ENCODE measurements around the gene VIT. TPM values are rescaled to one million over a fixed set of nuclear protein-coding genes. Genes with fewer than 3 reads are reported as not detected.

VIT gene
- total RNA-seq, 1 donor from 2014 or later, result not detected

DNA sequence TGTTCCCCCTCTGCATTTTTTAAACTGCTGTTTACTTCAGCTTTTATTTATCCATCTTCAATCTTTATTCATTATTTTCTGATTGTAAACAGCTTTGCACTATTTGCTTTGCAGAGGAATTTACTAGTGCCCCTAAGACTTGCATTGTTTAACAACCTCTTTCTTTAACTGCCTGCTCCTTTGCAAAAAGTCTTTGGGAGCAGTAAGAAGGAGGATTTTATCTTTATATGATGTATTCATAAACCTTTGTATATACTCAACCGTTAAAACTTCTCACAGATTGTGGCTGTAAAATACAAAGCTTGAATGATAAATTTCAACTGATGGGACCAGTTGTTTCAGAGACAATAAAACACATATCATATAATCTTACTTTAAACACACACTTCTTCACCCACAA, 20.1 kb upstream of the VIT start:
- Histone ChIP-seq H3K4me3 (no peak overlapping the region), H3K9ac (no peak overlapping the region), H3K27ac (no peak overlapping the region), H3K9me3 (ENCODE audit: low read depth) (no peaks in the 10 kb centered on the region), H3K4me1 (no peaks in the 10 kb centered on the region), H3K36me3 (no peaks in the 10 kb centered on the region), H3K27me3 (no peaks in the 10 kb centered on the region), H3F3A (ENCODE audit: low read depth) (no peaks in the 10 kb centered on the region), H4K20me1 (ENCODE audit: low read depth) (no peaks in the 10 kb centered on the region), H3K4me2 (no peak overlapping the region), H3K79me2 (ENCODE audit: low read depth) (no peaks in the 10 kb centered on the region), H2AFZ (replicated peaks) (no peak overlapping the region)
- peaks cover 9% of the 10 kb centered on the region for H3K9me3 Mint-ChIP-seq
- no peak for DNase-seq (ENCODE audit: low spot score)
- no peak overlapping the region for H3K4me3 Mint-ChIP-seq
- H3K27me3 Mint-ChIP-seq (ENCODE audit: insufficient read depth, low read depth), result peaks cover 3% of the 10 kb centered on the region
- TF ChIP-seq, protein P1, sequence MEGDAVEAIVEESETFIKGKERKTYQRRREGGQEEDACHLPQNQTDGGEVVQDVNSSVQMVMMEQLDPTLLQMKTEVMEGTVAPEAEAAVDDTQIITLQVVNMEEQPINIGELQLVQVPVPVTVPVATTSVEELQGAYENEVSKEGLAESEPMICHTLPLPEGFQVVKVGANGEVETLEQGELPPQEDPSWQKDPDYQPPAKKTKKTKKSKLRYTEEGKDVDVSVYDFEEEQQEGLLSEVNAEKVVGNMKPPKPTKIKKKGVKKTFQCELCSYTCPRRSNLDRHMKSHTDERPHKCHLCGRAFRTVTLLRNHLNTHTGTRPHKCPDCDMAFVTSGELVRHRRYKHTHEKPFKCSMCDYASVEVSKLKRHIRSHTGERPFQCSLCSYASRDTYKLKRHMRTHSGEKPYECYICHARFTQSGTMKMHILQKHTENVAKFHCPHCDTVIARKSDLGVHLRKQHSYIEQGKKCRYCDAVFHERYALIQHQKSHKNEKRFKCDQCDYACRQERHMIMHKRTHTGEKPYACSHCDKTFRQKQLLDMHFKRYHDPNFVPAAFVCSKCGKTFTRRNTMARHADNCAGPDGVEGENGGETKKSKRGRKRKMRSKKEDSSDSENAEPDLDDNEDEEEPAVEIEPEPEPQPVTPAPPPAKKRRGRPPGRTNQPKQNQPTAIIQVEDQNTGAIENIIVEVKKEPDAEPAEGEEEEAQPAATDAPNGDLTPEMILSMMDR (IDR thresholded peaks at IDR 0.05), result no peak
- no peak for TF ChIP-seq EZH2phosphoT487 (IDR thresholded peaks at IDR 0.05)
- TF ChIP-seq EZH2 (IDR thresholded peaks at IDR 0.05), result no peak
- no peaks in the 10 kb centered on the region for H3K36me3 Mint-ChIP-seq
- H3K4me1 Mint-ChIP-seq, result no peaks in the 10 kb centered on the region
- no peak overlapping the region for H3K27ac Mint-ChIP-seq

DNA sequence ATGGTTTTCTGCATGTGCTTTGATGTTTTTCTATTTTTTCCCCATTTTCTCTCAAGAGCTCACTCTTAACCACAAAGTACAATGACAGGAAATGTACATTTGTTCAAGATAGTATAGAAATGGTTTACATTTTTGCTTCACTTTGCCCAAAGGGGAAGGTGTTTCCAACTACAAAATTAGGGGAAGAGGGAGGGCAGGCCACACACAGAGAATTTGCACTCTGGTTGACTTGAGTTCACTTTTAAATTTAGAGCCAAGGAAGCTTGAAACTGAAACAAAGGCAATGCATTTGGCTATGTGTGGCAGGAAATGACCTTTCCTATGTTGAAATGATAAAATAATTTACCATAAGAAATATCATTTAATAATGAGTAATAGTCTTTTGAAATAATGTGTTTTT, 19.1 kb upstream of the VIT start:
- H3K27me3 ChIP-seq, result no peaks in the 10 kb centered on the region
- H3K4me2 ChIP-seq, result no peak overlapping the region
- H3K79me2 ChIP-seq (ENCODE audit: low read depth), result no peaks in the 10 kb centered on the region
- no peak for DNase-seq (ENCODE audit: low spot score)
- no peak overlapping the region for H3K4me3 ChIP-seq
- Mint-ChIP-seq H3K9me3 (peaks cover 9% of the 10 kb centered on the region), H3K27ac (no peak overlapping the region), H3K27me3 (ENCODE audit: insufficient read depth, low read depth) (peaks cover 3% of the 10 kb centered on the region), H3K4me3 (no peak overlapping the region), H3K36me3 (no peaks in the 10 kb centered on the region), H3K4me1 (no peaks in the 10 kb centered on the region)
- no peak overlapping the region for H3K27ac ChIP-seq
- no peak for TF ChIP-seq EZH2phosphoT487 (IDR thresholded peaks at IDR 0.05)
- no peak for TF ChIP-seq EZH2 (IDR thresholded peaks at IDR 0.05)
- TF ChIP-seq, protein P1 (IDR thresholded peaks at IDR 0.05), result no peak
- no peak overlapping the region for H3K9ac ChIP-seq
- no peaks in the 10 kb centered on the region for H3K36me3 ChIP-seq
- no peaks in the 10 kb centered on the region for H3K4me1 ChIP-seq
- no peaks in the 10 kb centered on the region for H3F3A ChIP-seq (ENCODE audit: low read depth)
- H3K9me3 ChIP-seq (ENCODE audit: low read depth), result no peaks in the 10 kb centered on the region
- H2AFZ ChIP-seq (replicated peaks), result no peak overlapping the region
- no peaks in the 10 kb centered on the region for H4K20me1 ChIP-seq (ENCODE audit: low read depth)

GRCh38 chr2:36677996-36678605, 18.4 kb upstream of the VIT start:
- no peak overlapping the region for H3K4me3 ChIP-seq
- no peak overlapping the region for H3K4me3 Mint-ChIP-seq
- no peak overlapping the region for H2AFZ ChIP-seq (replicated peaks)
- H3K27ac Mint-ChIP-seq, result no peak overlapping the region
- no peaks in the 10 kb centered on the region for H3K36me3 Mint-ChIP-seq
- no peaks in the 10 kb centered on the region for H3K27me3 ChIP-seq
- no peaks in the 10 kb centered on the region for H3K9me3 ChIP-seq (ENCODE audit: low read depth)
- H3K4me1 ChIP-seq, result no peaks in the 10 kb centered on the region
- H3K79me2 ChIP-seq (ENCODE audit: low read depth), result no peaks in the 10 kb centered on the region
- H3F3A ChIP-seq (ENCODE audit: low read depth), result no peaks in the 10 kb centered on the region
- H3K9ac ChIP-seq, result no peak overlapping the region
- no peak overlapping the region for H3K27ac ChIP-seq
- no peak for DNase-seq (ENCODE audit: low spot score)
- H3K27me3 Mint-ChIP-seq (ENCODE audit: insufficient read depth, low read depth), result peaks cover 3% of the 10 kb centered on the region
- H3K9me3 Mint-ChIP-seq, result peaks cover 9% of the 10 kb centered on the region
- no peak overlapping the region for H3K4me2 ChIP-seq
- H4K20me1 ChIP-seq (ENCODE audit: low read depth), result no peaks in the 10 kb centered on the region
- TF ChIP-seq, protein P1 (IDR thresholded peaks at IDR 0.05), result no peak
- TF ChIP-seq EZH2phosphoT487 (IDR thresholded peaks at IDR 0.05), result no peak
- no peak for TF ChIP-seq EZH2 (IDR thresholded peaks at IDR 0.05)
- no peaks in the 10 kb centered on the region for H3K36me3 ChIP-seq
- H3K4me1 Mint-ChIP-seq, result no peaks in the 10 kb centered on the region
